A172 (cell line): Measurements from ENCODE around the gene SLC35G3. TPM values are rescaled to one million over a fixed set of nuclear protein-coding genes. Genes with fewer than 3 reads are reported as not detected.
"Not testable (repeated sequence)": the region's sequence is repeated elsewhere in the genome, so short reads cannot be mapped to it uniquely, and the experiment has no call there.

Experiments
- DNase-seq: peaks from one replicate; pipeline ENCODE4 v3.0.0-alpha.2; 2015; ENCODE audit warnings: low spot score
- total RNA-seq: library from RNA; depleted of rRNA; stranded (reverse); fragments of >200 nt; shearing (Covaris generic); gene quantifications from 2 replicates; pipeline ENCODE4 v1.2.3, GENCODE V29; 2014

Gene SLC35G3
- total RNA-seq, 1 experiment from 2014 or later: not detected

- DNase-seq: no peak
Observed at GRCh38 chr17:35210741-35211140, 16.5 kb upstream of the SLC35G3 start.

- DNase-seq: not testable (repeated sequence)
Observed at GRCh38 chr17:35202582-35202981, 8.4 kb upstream of the SLC35G3 start.

GRCh38 chr17:35195062-35195461 lies 869 bp upstream of the SLC35G3 start:
- not testable (repeated sequence) for DNase-seq

GRCh38 chr17:35192708-35193107 lies 1.5 kb downstream of the SLC35G3 start:
- no peak for DNase-seq

GRCh38 chr17:35191001-35191695 lies 3.0 kb downstream of the SLC35G3 start:
- DNase-seq: no peak

- DNase-seq: peak; percentile 43
Observed at GRCh38 chr17:35189291-35189690, 4.9 kb downstream of the SLC35G3 start.

- no peak for DNase-seq
Observed at GRCh38 chr17:35188111-35188510, 6.1 kb downstream of the SLC35G3 start.

GRCh38 chr17:35187481-35187880 lies 6.7 kb downstream of the SLC35G3 start:
- DNase-seq: no peak

GRCh38 chr17:35185849-35186248 lies 8.3 kb downstream of the SLC35G3 start:
- no peak for DNase-seq

- no peak for DNase-seq
Observed at GRCh38 chr17:35184274-35184673, 9.9 kb downstream of the SLC35G3 start.

GRCh38 chr17:35183332-35183731 lies 10.9 kb downstream of the SLC35G3 start:
- no peak for DNase-seq

- not testable (repeated sequence) for DNase-seq
Observed at GRCh38 chr17:35179379-35179778, 14.8 kb downstream of the SLC35G3 start.

- no peak for DNase-seq
Observed at GRCh38 chr17:35176897-35177296, 17.3 kb downstream of the SLC35G3 start.

GRCh38 chr17:35175638-35176415 lies 18.4 kb downstream of the SLC35G3 start:
- DNase-seq: no peak

- DNase-seq: no peak
Observed at GRCh38 chr17:35174835-35175334, 19.3 kb downstream of the SLC35G3 start.

GRCh38 chr17:35172321-35172720 lies 21.9 kb downstream of the SLC35G3 start:
- not testable (repeated sequence) for DNase-seq

GRCh38 chr17:35171834-35172233 lies 22.4 kb downstream of the SLC35G3 start:
- peak; percentile 25 for DNase-seq

- DNase-seq: peak; percentile 35
Observed at GRCh38 chr17:35170968-35171771, 23.0 kb downstream of the SLC35G3 start.

GRCh38 chr17:35169835-35170363 lies 24.3 kb downstream of the SLC35G3 start:
- DNase-seq: no peak

GRCh38 chr17:35167666-35168065 lies 26.5 kb downstream of the SLC35G3 start:
- DNase-seq: peak; percentile 46

GRCh38 chr17:35167046-35167445 lies 27.1 kb downstream of the SLC35G3 start:
- no peak for DNase-seq

- DNase-seq: no peak
Observed at GRCh38 chr17:35166526-35166925, 27.7 kb downstream of the SLC35G3 start.
